Ovary (tissue), 9 donors: ENCODE measurements around the gene CDC26. TPM values are rescaled to one million over a fixed set of nuclear protein-coding genes. Genes with fewer than 3 reads are reported as not detected.

ENCODE experiments used
- DNase-seq, 5 donors: peaks; one replicate each; pipeline ENCODE4 v3.0.0-alpha.2; 2019 to 2020
- H3K27ac ChIP-seq, 2 donors: fragments of 200-600 bp; one replicate each; pipeline versions ENCODE4 v1.5.1 to v1.8.0; 2019 to 2022
- H3K27me3 ChIP-seq: fragments of 200-600 bp; one replicate; pipeline ENCODE4 v1.8.0; 2022
- H3K36me3 ChIP-seq: fragments of 200-600 bp; sonication (generic); one replicate; pipeline ENCODE4 v1.5.1; 2019
- H3K4me1 ChIP-seq: one replicate; pipeline ENCODE4 v1.8.1; 2013; ENCODE audit warnings: mild to moderate bottlenecking, moderate library complexity; ENCODE audit not compliant: insufficient read depth
- H3K4me3 ChIP-seq: fragments of 200-600 bp; sonication (generic); one replicate; pipeline ENCODE4 v1.5.1; 2017
- H3K9me3 ChIP-seq, 2 donors: fragments of 200-600 bp in 1 of 2; sonication (generic) in 1 of 2; one replicate each; pipeline versions ENCODE4 v1.5.1 to v1.8.1; 2013 to 2019; ENCODE audit warnings: mild to moderate bottlenecking in 1 of 2, moderate library complexity in 1 of 2
- EP300 ChIP-seq: sonication (generic); formaldehyde crosslinking; IDR thresholded peaks from one replicate; pipeline ENCODE4 v1.6.1; 2017; ENCODE audit warnings: antibody characterized with exemption
- POLR2A ChIP-seq: fragments of 450-650 bp; IDR thresholded peaks from one replicate; pipeline ENCODE4 v1.6.1; 2017; ENCODE audit warnings: antibody characterized with exemption, mild to moderate bottlenecking, moderate library complexity
- WGBS, 3 donors: extraction: QIAGEN DNeasy Blood & Tissue Kit in 1 of 3; methylation state at CpG; one replicate each; pipeline versions ENCODE4 v1.1.5 to v1.1.7; 2013 to 2017; 5-methylcytosine and 5-hydroxymethylcytosine counted together
- intact Hi-C, 4 donors: fragments of 100-400 bp; cut with DNase I; formaldehyde crosslinking; loops; one replicate each; pipeline versions ENCODE4 v1.11.0 to v1.15.1; 2022 to 2023
- polyA plus RNA-seq, 2 donors: library from polyadenylated mRNA; stranded (reverse); fragments of 200-250 nt in 1 of 2; fragments of 350-450 nt in 1 of 2; fragmentation: Illumina TruSeq in 1 of 2; extraction: RNeasy Lipid Tissue Mini Kit (QIAGEN cat#74804) in 1 of 2; gene quantifications; one replicate each; pipeline ENCODE4 v1.2.3, GENCODE V29; 2013 to 2014
- total RNA-seq, 7 donors: library from RNA; depleted of rRNA in 2 of 7; stranded (reverse); fragments of >200 nt in 2 of 7; fragmentation: NEBNext Ultra II Directional in 3 of 7; extraction: Animal tissue kit (Norgen Biotek cat#: 25700) in 3 of 7; gene quantifications; one replicate each; pipeline versions ENCODE4 v1.1.0 to v1.2.4, GENCODE V29; 2016 to 2023
- TF ChIP-seq, protein P1 (sequence below), 3 donors: fragments of 450-650 bp in 2 of 3; fragments of 200-600 bp in 1 of 3; IDR thresholded peaks; one replicate each; pipeline versions ENCODE4 v1.5.1 to v1.8.0; 2016 to 2022; ENCODE audit warnings: antibody characterized with exemption in 3 of 3, mild to moderate bottlenecking in 1 of 3
- donor health status: DM: no; HTN: no; CAD: no; lungs with moderate emphysema.
- donor health status: DM: no; HTN: no; CAD: no.
- donor health status: Bipolar disorder and iron deficiency.
- donor health status: DM: yes; HTN: yes; CAD: no.
- donor health status: DM: no; HTN: no; CAD: no.
- donor health status: DM: yes; HTN: yes; CAD: no.

The CDC26 gene
- total and polyA plus RNA-seq, 9 donors, result 24.2 to 57.3 (median 27.7) TPM

DNA sequence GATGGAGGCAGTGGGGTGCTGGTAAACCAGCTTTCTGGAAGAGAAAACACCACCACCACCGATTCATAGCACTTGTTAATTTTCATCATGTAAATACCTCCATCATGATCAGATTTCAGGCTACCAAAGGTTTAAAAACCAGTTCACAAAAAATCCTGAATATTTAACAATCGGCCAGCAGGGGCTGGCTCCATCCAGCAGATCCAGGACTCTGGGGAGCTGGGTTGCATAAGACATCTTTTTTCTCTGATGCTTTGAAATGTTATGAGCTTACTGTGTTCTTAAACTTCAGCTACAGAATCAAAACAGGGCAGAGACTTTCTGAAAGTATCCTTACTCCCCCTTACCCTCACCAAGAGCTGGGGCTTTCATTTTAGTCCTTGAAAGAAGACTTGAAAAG is 42.4 kb upstream of the CDC26 start:
- no peaks in the 10 kb centered on the region for H3K4me1 ChIP-seq
- H3K36me3 ChIP-seq, result no peaks in the 10 kb centered on the region
- no peaks in the 10 kb centered on the region for H3K27me3 ChIP-seq
- no peak overlapping the region for H3K4me3 ChIP-seq
- H3K27ac ChIP-seq, result no peak overlapping the region
- TF ChIP-seq POLR2A (no peak), EP300 (no peak)
- TF ChIP-seq, protein P1, sequence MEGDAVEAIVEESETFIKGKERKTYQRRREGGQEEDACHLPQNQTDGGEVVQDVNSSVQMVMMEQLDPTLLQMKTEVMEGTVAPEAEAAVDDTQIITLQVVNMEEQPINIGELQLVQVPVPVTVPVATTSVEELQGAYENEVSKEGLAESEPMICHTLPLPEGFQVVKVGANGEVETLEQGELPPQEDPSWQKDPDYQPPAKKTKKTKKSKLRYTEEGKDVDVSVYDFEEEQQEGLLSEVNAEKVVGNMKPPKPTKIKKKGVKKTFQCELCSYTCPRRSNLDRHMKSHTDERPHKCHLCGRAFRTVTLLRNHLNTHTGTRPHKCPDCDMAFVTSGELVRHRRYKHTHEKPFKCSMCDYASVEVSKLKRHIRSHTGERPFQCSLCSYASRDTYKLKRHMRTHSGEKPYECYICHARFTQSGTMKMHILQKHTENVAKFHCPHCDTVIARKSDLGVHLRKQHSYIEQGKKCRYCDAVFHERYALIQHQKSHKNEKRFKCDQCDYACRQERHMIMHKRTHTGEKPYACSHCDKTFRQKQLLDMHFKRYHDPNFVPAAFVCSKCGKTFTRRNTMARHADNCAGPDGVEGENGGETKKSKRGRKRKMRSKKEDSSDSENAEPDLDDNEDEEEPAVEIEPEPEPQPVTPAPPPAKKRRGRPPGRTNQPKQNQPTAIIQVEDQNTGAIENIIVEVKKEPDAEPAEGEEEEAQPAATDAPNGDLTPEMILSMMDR (IDR thresholded peaks at IDR 0.05), result no peak
- intact Hi-C loops, result no loop called here
- no peaks in the 10 kb centered on the region for H3K9me3 ChIP-seq
- WGBS, 3 donors, result 33 to 46% (median 42%) methylated on average over 2 of the region's 2 CpGs
- DNase-seq, result no peak

DNA sequence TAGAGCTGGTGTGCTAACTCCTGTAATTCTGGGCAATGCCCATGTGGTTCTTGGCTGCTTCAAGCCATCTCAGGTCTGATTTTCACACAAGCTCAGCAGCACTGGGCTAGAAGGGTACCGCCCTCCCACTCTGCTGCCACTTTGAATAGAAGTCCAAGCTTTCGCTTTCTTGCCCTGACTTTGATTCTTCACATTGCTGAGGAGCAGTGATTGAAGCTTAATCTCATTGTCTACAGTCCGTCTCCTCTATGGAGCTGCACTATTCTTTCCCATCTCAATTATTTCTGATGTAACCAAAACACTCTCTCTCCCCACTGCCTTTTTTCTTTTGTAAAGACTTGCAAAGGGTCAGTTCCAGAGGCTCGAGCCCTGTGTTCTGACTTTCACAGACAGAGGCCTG is 40.7 kb upstream of the CDC26 start:
- Histone ChIP-seq H3K4me3 (no peak overlapping the region), H3K36me3 (no peaks in the 10 kb centered on the region), H3K9me3 (no peaks in the 10 kb centered on the region), H3K27me3 (no peaks in the 10 kb centered on the region), H3K27ac (no peak overlapping the region), H3K4me1 (no peaks in the 10 kb centered on the region)
- WGBS, 3 donors, result 91 to 95% (median 93%) methylated on average over 4 of the region's 4 CpGs
- TF ChIP-seq POLR2A, result no peak
- TF ChIP-seq, protein P1 (IDR thresholded peaks at IDR 0.05), result no peak
- TF ChIP-seq EP300, result no peak
- intact Hi-C loops, result no loop called here
- no peak for DNase-seq

DNA sequence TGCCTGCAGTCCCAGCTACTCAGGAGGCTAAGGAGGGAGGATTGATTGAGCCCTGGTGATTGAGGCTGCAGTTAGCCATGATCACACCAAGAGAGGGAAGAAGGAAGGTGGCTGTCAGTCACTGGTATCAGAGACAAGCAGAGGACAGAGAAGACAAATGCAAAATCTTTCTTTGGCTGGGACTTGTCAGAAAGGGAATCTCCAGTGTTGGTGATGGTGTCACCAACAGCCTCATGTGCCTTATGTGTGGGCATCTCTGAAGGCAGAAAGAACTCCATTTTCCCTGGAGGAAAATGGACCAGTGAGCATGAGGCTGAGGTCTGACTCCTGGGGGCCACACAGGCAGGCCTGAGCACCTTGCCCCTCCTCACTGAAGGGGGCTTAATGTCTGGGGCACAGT is 39.9 kb upstream of the CDC26 start:
- Histone ChIP-seq H3K9me3 (no peaks in the 10 kb centered on the region), H3K36me3 (no peaks in the 10 kb centered on the region), H3K27ac (no peak overlapping the region), H3K4me1 (no peaks in the 10 kb centered on the region), H3K27me3 (no peaks in the 10 kb centered on the region), H3K4me3 (no peak overlapping the region)
- no peak for DNase-seq
- intact Hi-C loops, result no loop called here
- TF ChIP-seq EP300, result no peak
- no peak for TF ChIP-seq POLR2A
- TF ChIP-seq, protein P1 (IDR thresholded peaks at IDR 0.05), result no peak

DNA sequence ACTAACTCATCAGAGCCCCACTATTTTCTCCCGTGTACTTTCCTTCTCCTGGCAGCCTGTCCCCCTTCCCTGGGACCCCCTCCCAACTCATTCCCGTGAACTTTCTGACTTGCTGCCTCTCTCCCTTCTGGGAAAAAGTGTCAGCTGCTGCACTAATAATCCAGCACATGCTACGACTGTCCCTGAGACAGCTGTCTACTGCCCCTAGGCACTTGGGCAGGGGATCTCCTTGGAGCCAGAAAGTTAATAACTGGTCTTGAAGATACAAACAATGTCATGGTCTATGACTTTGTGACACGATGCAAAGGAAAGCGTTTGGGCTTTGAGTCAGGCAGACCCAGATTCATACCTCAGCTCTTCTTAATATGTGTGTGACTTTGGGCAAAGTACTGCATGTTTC is 37.9 kb upstream of the CDC26 start:
- Histone ChIP-seq H3K4me1 (no peaks in the 10 kb centered on the region), H3K4me3 (no peak overlapping the region), H3K9me3 (no peaks in the 10 kb centered on the region), H3K36me3 (no peaks in the 10 kb centered on the region), H3K27ac (no peak overlapping the region), H3K27me3 (no peaks in the 10 kb centered on the region)
- no peak for DNase-seq
- intact Hi-C loops, result no loop called here
- TF ChIP-seq, protein P1 (IDR thresholded peaks at IDR 0.05), result no peak
- TF ChIP-seq POLR2A (no peak), EP300 (no peak)
- WGBS, 3 donors, result 64 to 77% (median 66%) methylated on average over 5 of the region's 5 CpGs

DNA sequence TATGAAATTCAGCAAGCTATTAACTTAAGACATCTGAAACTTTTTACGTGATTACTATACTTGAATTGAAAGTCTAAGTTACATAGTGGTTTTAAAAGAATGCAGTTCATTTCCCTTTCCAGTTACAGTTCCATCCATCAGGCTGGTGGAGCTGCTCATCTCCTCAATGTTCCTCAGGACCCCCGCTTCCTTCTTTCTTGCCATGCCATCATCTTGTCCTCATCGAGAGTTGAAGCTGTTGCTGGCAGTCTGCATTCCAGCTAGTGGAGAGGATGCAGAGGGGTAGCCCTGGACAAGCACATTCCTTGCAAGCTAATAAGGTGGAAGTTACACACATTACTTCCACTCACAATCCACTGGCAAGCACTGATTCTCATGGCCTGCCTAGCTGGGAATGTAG is 36.6 kb upstream of the CDC26 start:
- TF ChIP-seq POLR2A (no peak), EP300 (no peak)
- TF ChIP-seq, protein P1 (IDR thresholded peaks at IDR 0.05), result no peak
- H3K27me3 ChIP-seq, result no peaks in the 10 kb centered on the region
- no peak for DNase-seq
- no peaks in the 10 kb centered on the region for H3K9me3 ChIP-seq
- no peaks in the 10 kb centered on the region for H3K36me3 ChIP-seq
- 79 to 85% (median 80%) methylated on average over 3 of the region's 3 CpGs for WGBS, 3 donors
- intact Hi-C loops, result no loop called here
- no peaks in the 10 kb centered on the region for H3K4me1 ChIP-seq
- no peak overlapping the region for H3K27ac ChIP-seq
- no peak overlapping the region for H3K4me3 ChIP-seq
